Endodermal cell (in vitro differentiated cells): ENCODE measurements around the gene CLN6. TPM values are rescaled to one million over a fixed set of nuclear protein-coding genes. Genes with fewer than 3 reads are reported as not detected.
A peak's percentile ranks its signal among the peaks of the same experiment; 100 is the strongest.
"Not testable (repeated sequence)": the region's sequence is repeated elsewhere in the genome, so short reads cannot be mapped to it uniquely, and the experiment has no call there.

ENCODE experiments used
- DNase-seq: peaks from one replicate; pipeline ENCODE4 v3.0.0-alpha.2; 2017
- H3K27ac ChIP-seq: 2 replicates; pipeline ENCODE4 v1.5.1; 2013; ENCODE audit warnings: mild to moderate bottlenecking, low read depth, low read length, moderate library complexity
- H3K27me3 ChIP-seq: 2 replicates; pipeline ENCODE4 v1.6.1; 2013; ENCODE audit warnings: mild to moderate bottlenecking, low read length, moderate library complexity; ENCODE audit not compliant: insufficient read depth, control insufficient read depth, poor library complexity, severe bottlenecking
- H3K36me3 ChIP-seq: 2 replicates; pipeline ENCODE4 v1.7.0; 2013; ENCODE audit warnings: mild to moderate bottlenecking, low read length, moderate library complexity; ENCODE audit not compliant: control insufficient read depth, insufficient read depth
- H3K4me1 ChIP-seq: one replicate; pipeline ENCODE4 v1.7.0; 2013; ENCODE audit warnings: low read length; ENCODE audit not compliant: control insufficient read depth, insufficient read depth
- H3K4me3 ChIP-seq: 2 replicates; pipeline ENCODE4 v1.5.1; 2013; ENCODE audit warnings: mild to moderate bottlenecking, low read length, moderate library complexity
- H3K9ac ChIP-seq: 2 replicates; pipeline ENCODE4 v1.6.1; 2013; ENCODE audit warnings: mild to moderate bottlenecking, low read length, moderate library complexity; ENCODE audit not compliant: poor library complexity, severe bottlenecking; ENCODE audit errors: extremely low read depth
- H3K9me3 ChIP-seq: 2 replicates; pipeline ENCODE4 v1.6.1; 2013; ENCODE audit warnings: mild to moderate bottlenecking, low read length, moderate library complexity; ENCODE audit not compliant: control insufficient read depth
- H3K27ac Mint-ChIP-seq: 2 replicates; pipeline ENCODE4 v1.8.0; 2020; ENCODE audit warnings: mixed read lengths
- H3K27me3 Mint-ChIP-seq: 2 replicates; pipeline ENCODE4 v1.8.0; 2021; ENCODE audit warnings: mild to moderate bottlenecking, mixed read lengths; ENCODE audit not compliant: insufficient read depth
- H3K36me3 Mint-ChIP-seq: 2 replicates; pipeline ENCODE4 v1.8.0; 2020; ENCODE audit warnings: low read depth, mixed read lengths
- H3K4me1 Mint-ChIP-seq: 2 replicates; pipeline ENCODE4 v1.8.0; 2020; ENCODE audit warnings: mixed read lengths
- H3K4me3 Mint-ChIP-seq: 2 replicates; pipeline ENCODE4 v1.8.0; 2020; ENCODE audit warnings: mild to moderate bottlenecking, moderate library complexity, mixed read lengths
- H3K9me3 Mint-ChIP-seq: 2 replicates; pipeline ENCODE4 v1.8.0; 2020; ENCODE audit warnings: mild to moderate bottlenecking, mixed read lengths
- WGBS, 2 experiments: methylation state at CpG; one replicate each; pipeline versions ENCODE4 v1.1.5 to v1.1.7; 2013; ENCODE audit warnings: missing lambda C conversion rate in 2 of 2, mixed read lengths in 1 of 2; ENCODE audit not compliant: insufficient coverage in 1 of 2, insufficient read length in 1 of 2; 5-methylcytosine and 5-hydroxymethylcytosine counted together
- total RNA-seq, 2 donors: library from RNA; stranded (reverse); fragmentation: NEBNext Ultra II Directional in 1 of 2; extraction: Animal tissue kit (Norgen Biotek cat#: 25700) in 1 of 2; gene quantifications; 2 replicates in 1 of 2; 3 replicates in 1 of 2; pipeline ENCODE4 v1.2.1, GENCODE V29; 2021
- TF ChIP-seq, protein P1 (sequence below): fragments of 200-600 bp; sonication (generic); conservative IDR thresholded peaks from 2 replicates; pipeline ENCODE4 v1.5.0; 2021; ENCODE audit warnings: antibody characterized with exemption, mild to moderate bottlenecking

Gene CLN6
- total RNA-seq, 2 donors from 2014 or later = 51.6 to 59.6 TPM

DNA sequence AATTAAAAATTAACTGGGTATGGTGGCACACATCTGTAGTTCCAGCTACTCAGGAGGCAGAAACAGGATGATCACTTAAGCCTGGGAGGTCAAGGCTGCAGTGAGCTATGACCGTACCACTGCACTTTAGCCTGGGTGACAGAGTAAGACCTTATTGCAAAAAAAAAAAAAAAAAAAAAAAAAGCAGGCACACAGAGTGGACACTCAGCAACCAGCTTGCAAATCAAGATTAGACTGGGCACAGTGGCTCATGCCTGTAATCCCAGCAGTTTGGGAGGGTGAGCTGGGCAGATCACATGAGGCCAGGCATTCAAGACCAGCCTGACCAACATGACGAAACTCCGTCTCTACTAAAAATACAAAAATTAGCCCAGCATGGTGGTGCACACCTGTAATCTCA, 5.4 kb downstream of the CLN6 start:
- H3K4me3 Mint-ChIP-seq = no peak overlapping the region
- Histone ChIP-seq H3K4me3 (no peak overlapping the region), H3K9ac (no peak overlapping the region), H3K27me3 (no peaks in the 10 kb centered on the region), H3K9me3 (peaks cover 23% of the 10 kb centered on the region), H3K27ac (no peak overlapping the region), H3K4me1 (no peaks in the 10 kb centered on the region), H3K36me3 (peaks cover 19% of the 10 kb centered on the region)
- H3K4me1 Mint-ChIP-seq = peaks cover 13% of the 10 kb centered on the region
- peaks cover 40% of the 10 kb centered on the region for H3K36me3 Mint-ChIP-seq
- WGBS, 2 experiments = 60 to 80% methylated on average over 2 to 3 of the region's 3 CpGs
- H3K27ac Mint-ChIP-seq = no peak overlapping the region
- no peak for DNase-seq
- TF ChIP-seq, protein P1, sequence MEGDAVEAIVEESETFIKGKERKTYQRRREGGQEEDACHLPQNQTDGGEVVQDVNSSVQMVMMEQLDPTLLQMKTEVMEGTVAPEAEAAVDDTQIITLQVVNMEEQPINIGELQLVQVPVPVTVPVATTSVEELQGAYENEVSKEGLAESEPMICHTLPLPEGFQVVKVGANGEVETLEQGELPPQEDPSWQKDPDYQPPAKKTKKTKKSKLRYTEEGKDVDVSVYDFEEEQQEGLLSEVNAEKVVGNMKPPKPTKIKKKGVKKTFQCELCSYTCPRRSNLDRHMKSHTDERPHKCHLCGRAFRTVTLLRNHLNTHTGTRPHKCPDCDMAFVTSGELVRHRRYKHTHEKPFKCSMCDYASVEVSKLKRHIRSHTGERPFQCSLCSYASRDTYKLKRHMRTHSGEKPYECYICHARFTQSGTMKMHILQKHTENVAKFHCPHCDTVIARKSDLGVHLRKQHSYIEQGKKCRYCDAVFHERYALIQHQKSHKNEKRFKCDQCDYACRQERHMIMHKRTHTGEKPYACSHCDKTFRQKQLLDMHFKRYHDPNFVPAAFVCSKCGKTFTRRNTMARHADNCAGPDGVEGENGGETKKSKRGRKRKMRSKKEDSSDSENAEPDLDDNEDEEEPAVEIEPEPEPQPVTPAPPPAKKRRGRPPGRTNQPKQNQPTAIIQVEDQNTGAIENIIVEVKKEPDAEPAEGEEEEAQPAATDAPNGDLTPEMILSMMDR = no peak
- H3K27me3 Mint-ChIP-seq = no peaks in the 10 kb centered on the region
- H3K9me3 Mint-ChIP-seq = peaks cover 39% of the 10 kb centered on the region

DNA sequence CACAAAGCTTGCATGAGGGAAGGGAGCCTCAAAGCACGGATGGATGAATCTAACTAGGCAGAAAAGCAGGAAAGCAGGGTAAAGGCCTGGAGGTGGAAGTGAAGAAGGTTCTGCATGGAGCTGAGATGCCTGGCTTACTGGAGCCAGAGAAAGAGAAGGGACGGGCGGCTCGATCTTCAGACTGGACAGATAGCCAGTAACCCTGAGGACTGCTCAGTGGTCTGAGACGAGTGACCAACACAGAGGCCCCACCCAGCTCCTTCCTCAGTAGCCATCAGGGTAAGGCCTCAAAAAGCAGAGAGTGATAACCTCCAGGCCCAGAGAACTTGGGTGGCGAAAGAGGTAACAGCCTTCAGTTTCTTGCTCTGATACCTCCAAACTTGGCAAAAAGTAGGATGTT, 6.4 kb downstream of the CLN6 start:
- no peak for DNase-seq
- no peak overlapping the region for H3K9ac ChIP-seq
- no peak overlapping the region for H3K4me3 Mint-ChIP-seq
- H3K4me1 ChIP-seq = no peaks in the 10 kb centered on the region
- H3K27me3 ChIP-seq = no peaks in the 10 kb centered on the region
- H3K9me3 ChIP-seq = peaks cover 28% of the 10 kb centered on the region
- WGBS, 2 experiments = 95 to 100% methylated on average over 6 of the region's 6 CpGs
- H3K4me1 Mint-ChIP-seq = peaks cover 7% of the 10 kb centered on the region
- TF ChIP-seq, protein P1 = no peak
- H3K36me3 ChIP-seq = peaks cover 28% of the 10 kb centered on the region
- peaks cover 39% of the 10 kb centered on the region for H3K9me3 Mint-ChIP-seq
- peak overlapping the region; percentile 72 for H3K4me3 ChIP-seq
- no peaks in the 10 kb centered on the region for H3K27me3 Mint-ChIP-seq
- no peak overlapping the region for H3K27ac Mint-ChIP-seq
- peaks cover 49% of the 10 kb centered on the region for H3K36me3 Mint-ChIP-seq
- no peak overlapping the region for H3K27ac ChIP-seq

DNA sequence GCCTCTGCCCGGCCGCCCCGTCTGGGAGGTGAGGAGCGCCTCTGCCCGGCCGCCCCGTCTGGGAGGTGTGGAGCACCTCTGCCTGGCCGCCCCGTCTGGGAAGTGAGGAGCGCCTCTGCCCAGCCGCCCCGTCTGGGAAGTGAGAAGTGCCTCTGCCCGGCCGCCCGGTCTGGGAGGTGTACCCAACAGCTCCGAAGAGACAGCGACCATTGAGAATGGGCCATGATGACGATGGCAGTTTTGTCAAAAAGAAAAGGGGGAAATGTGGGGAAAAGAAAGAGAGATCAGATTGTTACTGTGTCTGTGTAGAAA, 7.1 kb downstream of the CLN6 start:
- H3K4me3 ChIP-seq, H3K9ac ChIP-seq, H3K4me1 Mint-ChIP-seq, H3K27me3 ChIP-seq, H3K4me3 Mint-ChIP-seq, H3K27me3 Mint-ChIP-seq, H3K27ac ChIP-seq, DNase-seq, H3K4me1 ChIP-seq, H3K27ac Mint-ChIP-seq: not testable (repeated sequence)
- peaks cover 57% of the 10 kb centered on the region for H3K36me3 Mint-ChIP-seq
- peaks cover 39% of the 10 kb centered on the region for H3K9me3 Mint-ChIP-seq
- peaks cover 28% of the 10 kb centered on the region for H3K9me3 ChIP-seq
- H3K36me3 ChIP-seq = peaks cover 36% of the 10 kb centered on the region
- 92% methylated on average over 17 of the region's 18 CpGs; no CpG with 5 or more reads in 1 of the 2 experiments for WGBS, 2 experiments

DNA sequence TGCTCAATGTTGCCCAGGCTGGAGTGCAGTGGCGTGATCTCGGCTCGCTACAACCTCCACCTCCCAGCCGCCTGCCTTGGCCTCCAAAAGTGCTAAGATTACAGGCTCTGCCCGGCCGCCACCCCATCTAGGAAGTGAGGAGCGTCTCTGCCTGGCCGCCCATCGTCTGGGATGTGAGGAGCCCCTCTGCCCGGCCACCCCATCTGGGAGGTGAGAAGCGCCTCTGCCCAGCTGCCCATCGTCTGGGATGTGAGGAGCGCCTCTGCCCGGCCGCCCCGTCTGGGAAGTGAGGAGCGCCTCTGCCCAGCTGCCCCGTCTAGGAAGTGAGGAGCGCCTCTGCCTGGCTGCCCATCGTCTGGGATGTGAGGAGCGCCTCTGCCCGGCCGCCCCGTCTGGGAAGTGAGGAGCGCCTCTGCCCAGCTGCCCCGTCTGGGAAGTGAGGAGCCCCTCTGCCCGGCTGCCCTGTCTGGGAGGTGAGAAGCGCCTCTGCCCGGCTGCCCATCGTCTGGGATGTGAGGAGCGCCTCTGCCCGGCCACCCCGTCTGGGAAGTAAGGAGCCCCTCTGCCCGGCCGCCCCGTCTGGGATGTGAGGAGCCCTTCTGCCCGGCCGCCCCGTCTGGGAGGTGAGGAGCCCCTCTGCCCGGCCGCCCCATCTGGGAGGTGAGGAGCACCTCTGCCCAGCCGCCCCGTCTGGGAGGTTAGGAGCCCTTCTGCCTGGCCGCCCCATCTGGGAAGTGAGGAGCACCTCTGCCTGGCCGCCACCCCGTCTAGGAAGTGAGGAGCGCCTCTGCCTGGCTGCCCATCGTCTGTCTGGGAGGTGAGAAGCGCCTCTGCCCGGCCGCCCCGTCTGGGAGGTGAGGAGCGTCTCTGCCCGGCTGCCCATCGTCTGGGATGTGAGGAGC, 7.7 kb downstream of the CLN6 start:
- 87 to 91% methylated on average over 28 to 54 of the region's 55 CpGs for WGBS, 2 experiments
- H3K27ac ChIP-seq, H3K27me3 ChIP-seq, H3K4me3 Mint-ChIP-seq, DNase-seq, H3K27me3 Mint-ChIP-seq, H3K27ac Mint-ChIP-seq, H3K4me3 ChIP-seq, H3K4me1 Mint-ChIP-seq, H3K4me1 ChIP-seq, H3K9ac ChIP-seq: not testable (repeated sequence)
- H3K36me3 ChIP-seq = peaks cover 42% of the 10 kb centered on the region
- H3K9me3 Mint-ChIP-seq = peaks cover 39% of the 10 kb centered on the region
- H3K9me3 ChIP-seq = peaks cover 28% of the 10 kb centered on the region
- peaks cover 63% of the 10 kb centered on the region for H3K36me3 Mint-ChIP-seq
